GM12875 (cell line): Measurements from ENCODE around the gene THOC5.

Experiments
- H3K4me3 ChIP-seq: one replicate; pipeline ENCODE4 v1.5.1; 2011; ENCODE audit warnings: low read depth, low read length, control low read depth
- TF ChIP-seq, protein P1 (sequence below): IDR thresholded peaks from 2 replicates; pipeline ENCODE4 v1.5.1; 2011; ENCODE audit warnings: low read depth, mild to moderate bottlenecking, control low read depth, inconsistent platforms, low read length, moderate library complexity, borderline replicate concordance; ENCODE audit not compliant: insufficient read depth

The THOC5 gene

DNA sequence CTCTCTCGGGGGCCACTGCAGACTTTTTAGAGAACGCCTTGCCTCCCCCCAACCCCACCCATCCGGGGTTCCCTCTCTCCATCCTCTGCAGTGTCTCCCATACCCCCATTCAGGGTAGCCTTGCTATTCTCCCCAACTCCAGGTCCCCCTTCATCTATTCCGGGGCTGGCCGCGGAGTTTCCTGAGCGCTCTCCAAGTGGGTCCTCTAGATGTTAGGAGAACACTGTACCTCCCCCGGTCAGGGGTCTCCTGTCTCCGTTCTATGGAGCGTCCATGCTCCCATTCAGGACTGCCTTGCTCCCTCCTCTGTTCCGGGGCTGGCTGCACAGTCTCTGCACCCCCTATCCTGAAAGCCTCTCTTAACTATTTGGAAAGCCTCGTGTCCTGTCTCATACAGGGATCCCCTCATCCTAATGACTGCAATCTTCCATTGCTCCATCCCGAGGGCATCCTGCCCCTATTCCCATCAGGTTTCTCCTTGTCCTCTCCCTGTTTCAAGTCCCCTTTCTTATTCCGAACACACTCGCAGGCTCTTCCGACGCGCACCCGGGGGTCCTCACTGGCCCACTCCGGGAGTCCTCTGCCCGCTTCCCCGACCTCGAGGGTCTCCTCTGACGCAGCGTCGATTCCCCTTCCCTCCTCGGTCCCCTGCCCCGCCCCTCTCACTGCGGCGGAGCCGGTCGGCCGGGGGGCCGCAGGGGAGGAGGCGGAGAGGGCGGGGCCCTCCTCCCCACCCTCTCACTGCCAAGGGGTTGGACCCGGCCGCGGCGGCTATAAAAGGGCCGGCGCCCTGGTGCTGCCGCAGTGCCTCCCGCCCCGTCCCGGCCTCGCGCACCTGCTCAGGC is 73.9 kb downstream of the THOC5 start, which contains the start of gene NEFH:
Gene NEFH, plus strand, starts transcription at position 802 of the 845 bp plus-strand sequence. CDS start 45 bp downstream, outside the sequence.
- H3K4me3 ChIP-seq: no peak within 1 kb of the TSS
- TF ChIP-seq, protein P1, sequence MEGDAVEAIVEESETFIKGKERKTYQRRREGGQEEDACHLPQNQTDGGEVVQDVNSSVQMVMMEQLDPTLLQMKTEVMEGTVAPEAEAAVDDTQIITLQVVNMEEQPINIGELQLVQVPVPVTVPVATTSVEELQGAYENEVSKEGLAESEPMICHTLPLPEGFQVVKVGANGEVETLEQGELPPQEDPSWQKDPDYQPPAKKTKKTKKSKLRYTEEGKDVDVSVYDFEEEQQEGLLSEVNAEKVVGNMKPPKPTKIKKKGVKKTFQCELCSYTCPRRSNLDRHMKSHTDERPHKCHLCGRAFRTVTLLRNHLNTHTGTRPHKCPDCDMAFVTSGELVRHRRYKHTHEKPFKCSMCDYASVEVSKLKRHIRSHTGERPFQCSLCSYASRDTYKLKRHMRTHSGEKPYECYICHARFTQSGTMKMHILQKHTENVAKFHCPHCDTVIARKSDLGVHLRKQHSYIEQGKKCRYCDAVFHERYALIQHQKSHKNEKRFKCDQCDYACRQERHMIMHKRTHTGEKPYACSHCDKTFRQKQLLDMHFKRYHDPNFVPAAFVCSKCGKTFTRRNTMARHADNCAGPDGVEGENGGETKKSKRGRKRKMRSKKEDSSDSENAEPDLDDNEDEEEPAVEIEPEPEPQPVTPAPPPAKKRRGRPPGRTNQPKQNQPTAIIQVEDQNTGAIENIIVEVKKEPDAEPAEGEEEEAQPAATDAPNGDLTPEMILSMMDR: no peak

DNA sequence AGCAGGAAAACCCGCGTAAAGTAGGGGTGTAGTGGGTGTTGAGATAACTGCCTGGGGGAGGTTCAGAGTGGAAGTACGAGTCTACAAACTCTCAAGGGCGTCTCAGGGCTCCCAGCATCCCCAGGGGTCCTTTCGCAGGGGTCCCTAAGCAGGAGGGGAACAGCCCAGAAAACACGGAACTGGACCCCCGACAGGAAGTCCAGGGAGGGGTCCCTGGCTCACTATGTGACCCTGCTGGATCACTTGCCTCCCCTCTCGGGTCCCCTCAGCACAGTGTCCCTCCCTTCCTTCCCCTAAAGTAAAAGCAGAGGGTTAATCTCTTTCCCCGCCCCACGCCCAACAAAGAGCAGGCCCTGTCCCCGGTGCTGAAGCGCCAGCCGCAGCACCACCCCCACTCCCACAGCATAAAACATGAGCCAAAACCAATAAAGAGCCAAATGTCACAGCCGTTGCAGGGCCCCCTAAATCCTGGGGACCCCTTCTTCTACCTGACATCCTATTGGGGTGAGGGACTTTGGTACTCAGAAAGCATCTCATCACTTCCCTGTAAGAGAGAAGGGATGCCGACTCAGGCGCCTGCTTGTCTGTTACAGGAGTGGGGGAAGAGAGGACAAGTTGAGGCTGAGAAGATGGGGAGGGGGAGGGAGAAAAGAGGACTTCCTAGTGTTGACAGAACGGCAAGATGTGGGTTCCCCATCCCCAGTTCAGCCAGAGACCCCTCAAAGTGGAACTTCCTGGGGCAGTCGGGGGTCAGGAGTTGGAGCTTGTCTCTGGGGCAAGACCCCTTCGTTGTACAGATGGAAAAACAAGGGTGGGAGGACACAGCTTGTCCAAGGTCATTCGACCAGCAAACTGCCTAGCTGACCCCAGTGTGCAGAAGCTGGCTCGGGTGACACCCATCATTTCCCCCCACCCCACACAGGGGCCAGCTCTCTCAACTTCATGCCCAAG is 75.0 kb downstream of the THOC5 start:
- no peak overlapping the region for H3K4me3 ChIP-seq
- TF ChIP-seq, protein P1: no peak

DNA sequence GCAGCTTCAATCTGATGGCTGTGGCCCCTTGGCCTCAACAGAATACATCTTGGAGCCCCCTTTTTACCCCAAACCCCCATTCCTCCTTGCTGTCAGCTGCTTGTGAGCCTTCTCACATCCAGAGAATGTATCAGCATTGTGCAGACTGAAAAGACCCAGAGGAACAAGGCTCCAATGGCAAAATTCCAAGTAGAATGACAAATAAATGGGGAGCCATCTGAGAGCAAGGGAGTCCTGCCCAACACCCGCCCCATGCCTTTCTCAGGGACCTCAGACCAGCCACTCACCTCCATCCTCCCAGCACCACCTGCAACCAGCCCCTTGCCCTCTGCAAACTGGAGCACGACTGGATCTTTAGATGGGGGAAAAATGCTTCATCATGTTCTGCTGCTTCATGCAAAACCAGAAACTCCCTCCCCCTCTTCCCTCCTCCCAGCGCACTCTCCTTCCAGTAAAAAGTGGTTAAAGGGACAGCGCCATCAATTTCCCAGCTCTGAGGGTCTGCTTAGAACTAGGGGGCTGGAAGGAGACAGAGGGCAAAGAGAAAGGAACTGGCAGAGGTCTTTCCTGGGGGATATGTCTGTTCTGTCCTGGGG is 75.7 kb downstream of the THOC5 start:
- TF ChIP-seq, protein P1: no peak

DNA sequence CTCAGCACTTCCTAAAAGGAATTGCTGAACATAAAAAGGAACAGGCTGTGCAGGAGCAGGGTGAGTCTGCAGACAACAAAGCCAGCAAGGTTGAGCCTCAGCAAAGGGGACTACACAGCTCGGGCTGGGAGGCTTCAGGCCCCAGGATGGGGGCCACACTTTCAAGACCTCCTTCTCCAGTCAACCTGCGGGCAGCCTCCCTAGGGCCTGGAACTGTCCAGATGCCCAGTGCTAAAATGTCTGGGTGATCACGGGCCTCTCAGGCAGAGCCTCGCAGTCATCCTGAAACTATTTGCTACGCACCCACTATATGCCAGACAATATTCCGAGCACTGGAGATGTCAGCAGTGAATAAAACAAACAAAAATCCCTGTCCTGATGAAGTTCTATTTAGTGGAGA is 77.4 kb downstream of the THOC5 start:
- H3K4me3 ChIP-seq: no peak overlapping the region
- TF ChIP-seq, protein P1: no peak

More for the DNA sequence above, 75.7 kb downstream of the THOC5 start:
- H3K4me3 ChIP-seq: no peak overlapping the region

DNA sequence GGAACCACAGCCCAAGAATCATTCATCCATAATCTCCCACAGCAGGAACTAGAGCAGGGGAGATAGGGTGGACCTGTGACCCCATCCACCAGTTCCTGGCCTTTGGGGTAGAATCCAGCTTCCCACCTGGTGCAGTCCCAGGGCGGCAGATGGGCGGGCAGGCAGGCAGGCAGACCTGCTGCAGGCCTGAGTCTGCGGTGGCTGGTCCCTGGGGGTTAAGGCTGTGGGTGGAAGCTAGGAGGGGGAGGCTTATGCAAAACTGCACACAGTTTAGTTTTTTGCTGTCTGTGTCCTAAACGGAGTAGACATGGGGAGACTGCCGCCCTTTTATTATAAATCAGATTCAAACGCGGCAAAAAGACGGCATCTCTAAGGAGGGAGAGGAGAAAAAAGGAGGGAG is 78.0 kb downstream of the THOC5 start:
- H3K4me3 ChIP-seq: no peak overlapping the region

DNA sequence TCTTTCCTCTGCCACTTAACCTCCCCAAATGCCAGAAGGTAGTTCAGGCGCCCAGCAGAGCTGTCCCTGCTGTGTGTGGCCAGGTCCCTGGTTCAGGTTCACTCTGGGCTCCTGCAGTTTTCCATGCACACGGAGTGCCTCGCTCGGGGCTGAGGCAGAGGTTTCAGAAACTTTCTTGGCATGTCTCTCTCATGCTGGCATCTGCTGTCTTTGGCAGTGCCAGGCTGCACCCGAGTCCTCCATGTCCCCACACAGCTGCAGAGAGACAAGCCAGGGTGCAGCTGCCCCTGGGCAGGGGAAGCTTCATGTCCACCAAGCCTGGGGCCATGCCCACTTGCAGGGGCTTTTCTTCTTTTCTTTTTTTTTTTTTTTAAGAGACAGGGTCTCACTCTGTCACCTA is 80.6 kb downstream of the THOC5 start:
- TF ChIP-seq, protein P1: no peak
- H3K4me3 ChIP-seq: no peak overlapping the region

More for the DNA sequence above, 78.0 kb downstream of the THOC5 start:
- TF ChIP-seq, protein P1: no peak
